Erythroblast (primary cell): ENCODE data around the gene NMNAT2.
"Not testable (repeated sequence)": the region's sequence is repeated elsewhere in the genome, so short reads cannot be mapped to it uniquely, and the experiment has no call there.

ENCODE experiments used
- GATA1 ChIP-seq: IDR thresholded peaks from 2 replicates; pipeline ENCODE4 v1.6.1; 2011; ENCODE audit warnings: low read depth, mild to moderate bottlenecking, control low read depth, low read length, moderate library complexity
- POLR2A ChIP-seq: IDR thresholded peaks from 2 replicates; pipeline ENCODE4 v1.6.1; 2011; ENCODE audit warnings: mild to moderate bottlenecking, low read length

GRCh38 chr1:183427591-183427990 is 9.4 kb upstream of the NMNAT2 start:
- not testable (repeated sequence) for TF ChIP-seq POLR2A, GATA1
